ENCODE measurements around the gene CIAO2B.
A peak's percentile ranks its signal among the peaks of the same experiment; 100 is the strongest.
"Not testable (repeated sequence)": the region's sequence is repeated elsewhere in the genome, so short reads cannot be mapped to it uniquely, and the experiment has no call there.

CIAO2B gene

GRCh38 chr16:66961065-66961744, 27.0 kb upstream of the CIAO2B start, which contains the start of gene CES3:
TSS of gene CES3 (plus strand) at chr16:66961266. CDS start at chr16:66961308, 42 bp downstream.
- TF ChIP-seq, protein P1, sequence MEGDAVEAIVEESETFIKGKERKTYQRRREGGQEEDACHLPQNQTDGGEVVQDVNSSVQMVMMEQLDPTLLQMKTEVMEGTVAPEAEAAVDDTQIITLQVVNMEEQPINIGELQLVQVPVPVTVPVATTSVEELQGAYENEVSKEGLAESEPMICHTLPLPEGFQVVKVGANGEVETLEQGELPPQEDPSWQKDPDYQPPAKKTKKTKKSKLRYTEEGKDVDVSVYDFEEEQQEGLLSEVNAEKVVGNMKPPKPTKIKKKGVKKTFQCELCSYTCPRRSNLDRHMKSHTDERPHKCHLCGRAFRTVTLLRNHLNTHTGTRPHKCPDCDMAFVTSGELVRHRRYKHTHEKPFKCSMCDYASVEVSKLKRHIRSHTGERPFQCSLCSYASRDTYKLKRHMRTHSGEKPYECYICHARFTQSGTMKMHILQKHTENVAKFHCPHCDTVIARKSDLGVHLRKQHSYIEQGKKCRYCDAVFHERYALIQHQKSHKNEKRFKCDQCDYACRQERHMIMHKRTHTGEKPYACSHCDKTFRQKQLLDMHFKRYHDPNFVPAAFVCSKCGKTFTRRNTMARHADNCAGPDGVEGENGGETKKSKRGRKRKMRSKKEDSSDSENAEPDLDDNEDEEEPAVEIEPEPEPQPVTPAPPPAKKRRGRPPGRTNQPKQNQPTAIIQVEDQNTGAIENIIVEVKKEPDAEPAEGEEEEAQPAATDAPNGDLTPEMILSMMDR (IDR thresholded peaks at IDR 0.05; ENCODE audit: borderline replicate concordance, insufficient read depth, low read depth, low read length) = peak; percentile 88
- no peak within 1 kb of the TSS for H3K4me3 ChIP-seq (ENCODE audit: low read depth, low read length)

DNA sequence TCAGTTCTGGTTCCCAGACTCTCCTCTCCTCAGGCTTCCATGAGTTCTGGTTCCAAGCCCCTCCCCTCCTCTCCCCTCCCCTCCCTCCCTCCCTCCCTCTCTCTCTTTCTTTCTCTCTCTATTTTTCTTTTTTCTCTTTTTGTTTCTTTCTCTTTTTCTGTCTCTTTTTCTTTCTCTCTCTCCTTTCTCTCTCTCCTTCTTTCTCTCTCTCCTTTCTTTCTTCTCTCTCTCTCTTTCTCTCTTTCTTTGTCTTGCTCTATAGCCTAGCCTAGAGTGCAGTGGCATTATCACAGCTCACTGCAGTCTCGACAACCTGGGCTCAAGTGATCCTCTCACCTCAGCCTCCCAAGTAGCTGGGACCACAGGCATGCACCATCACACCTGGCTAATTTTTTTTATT, 26.1 kb upstream of the CIAO2B start:
- TF ChIP-seq, protein P1 (IDR thresholded peaks at IDR 0.05; ENCODE audit: borderline replicate concordance, insufficient read depth, low read depth, low read length) = no peak
- no peak overlapping the region for H3K4me3 ChIP-seq (ENCODE audit: low read depth, low read length)

GRCh38 chr16:66959704-66960161, 25.5 kb upstream of the CIAO2B start:
- TF ChIP-seq, protein P1 (IDR thresholded peaks at IDR 0.05; ENCODE audit: borderline replicate concordance, insufficient read depth, low read depth, low read length) = no peak
- H3K4me3 ChIP-seq (ENCODE audit: low read depth, low read length) = no peak overlapping the region

DNA sequence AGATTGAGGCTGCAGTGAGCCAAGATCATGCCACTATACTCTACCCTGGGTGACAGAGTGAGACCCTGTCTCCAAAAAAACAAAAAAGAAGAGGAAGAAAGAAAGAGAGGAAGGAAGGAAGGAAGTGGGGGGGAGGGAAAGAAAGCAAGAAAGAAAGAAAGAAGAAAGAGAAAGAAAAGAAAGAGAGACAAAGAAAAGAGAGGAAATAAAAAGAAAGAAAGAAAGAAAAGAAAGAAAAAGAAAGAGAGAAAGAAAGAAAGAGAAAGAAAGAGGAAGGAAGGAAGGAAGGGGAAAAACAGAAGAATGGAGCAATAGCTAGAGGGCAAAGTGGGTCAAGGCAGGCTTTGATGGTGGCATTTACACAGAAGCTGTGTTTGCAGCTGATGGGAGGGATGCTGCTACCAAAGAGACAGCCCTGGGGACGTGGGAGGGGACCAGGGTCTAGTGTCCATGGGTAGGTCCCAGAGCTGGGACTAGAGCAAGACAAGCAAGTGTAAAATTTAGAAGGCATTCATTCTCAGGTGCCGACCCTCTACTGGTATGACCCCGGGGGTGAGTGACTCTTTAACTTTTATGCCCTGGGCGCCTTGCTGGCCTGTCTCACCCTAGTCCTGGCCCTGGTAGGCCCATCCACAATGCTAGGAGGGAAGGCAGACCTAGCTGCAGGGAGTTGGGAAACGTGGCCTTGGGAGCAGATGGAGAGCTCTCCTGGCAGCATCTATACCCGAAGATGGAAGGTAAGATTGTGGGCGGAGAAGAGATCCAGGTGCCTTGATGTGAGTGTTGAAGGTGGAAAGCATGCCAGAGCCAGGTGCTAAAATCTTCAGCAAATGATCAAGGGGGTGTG, 24.9 kb upstream of the CIAO2B start:
- no peak overlapping the region for H3K4me3 ChIP-seq (ENCODE audit: low read depth, low read length)
- TF ChIP-seq, protein P1 (IDR thresholded peaks at IDR 0.05; ENCODE audit: borderline replicate concordance, insufficient read depth, low read depth, low read length) = no peak

DNA sequence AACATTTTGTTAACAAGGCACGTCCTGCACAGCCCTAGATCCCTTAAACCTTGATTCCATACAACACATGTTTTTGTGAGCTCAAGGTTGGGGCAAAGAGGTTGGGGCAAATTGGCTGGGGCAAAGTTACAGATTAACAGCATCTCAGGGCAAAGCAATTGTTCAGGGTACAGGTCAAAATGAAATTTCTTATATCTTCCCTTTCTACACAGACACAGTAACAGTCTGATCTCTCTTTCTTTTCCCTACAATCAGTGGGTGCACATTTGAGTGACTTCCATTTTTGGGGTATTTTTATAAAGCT, 21.9 kb upstream of the CIAO2B start:
- not testable (repeated sequence) for H3K4me3 ChIP-seq (ENCODE audit: low read depth, low read length)

GRCh38 chr16:66955363-66956153, 21.4 kb upstream of the CIAO2B start:
- not testable (repeated sequence) for H3K4me3 ChIP-seq (ENCODE audit: low read depth, low read length)

GRCh38 chr16:66954097-66954659, 20.0 kb upstream of the CIAO2B start:
- H3K4me3 ChIP-seq (ENCODE audit: low read depth, low read length) = no peak overlapping the region
- TF ChIP-seq, protein P1 (IDR thresholded peaks at IDR 0.05; ENCODE audit: borderline replicate concordance, insufficient read depth, low read depth, low read length) = peak; percentile 73

Data from GM12875 (cell line).